Hepatocyte (in vitro differentiated cells): ENCODE results near the gene CCRL2. TPM values are rescaled to one million over a fixed set of nuclear protein-coding genes. Genes with fewer than 3 reads are reported as not detected.
"Not testable (repeated sequence)": the region's sequence is repeated elsewhere in the genome, so short reads cannot be mapped to it uniquely, and the experiment has no call there.

Experiments
- DNase-seq: peaks from one replicate; pipeline ENCODE4 v3.0.0-alpha.2; 2016; ENCODE audit warnings: low spot score
- H2AFZ ChIP-seq: fragments of 200-600 bp; sonication (generic); 2 replicates; pipeline ENCODE4 v1.6.0; 2016; ENCODE audit warnings: antibody characterized with exemption, mild to moderate bottlenecking
- H3K27ac ChIP-seq: fragments of 200-600 bp; sonication (generic); 2 replicates; pipeline ENCODE4 v1.5.1; 2016; ENCODE audit warnings: mild to moderate bottlenecking
- H3K27me3 ChIP-seq: fragments of 200-600 bp; sonication (generic); 2 replicates; pipeline ENCODE4 v1.6.1; 2016
- H3K36me3 ChIP-seq: fragments of 200-600 bp; sonication (generic); replicated peaks from 2 replicates; pipeline ENCODE4 v1.5.1; 2016; ENCODE audit warnings: low read depth; ENCODE audit not compliant: insufficient read depth
- H3K4me1 ChIP-seq: fragments of 200-600 bp; sonication (generic); 2 replicates; pipeline ENCODE4 v1.5.1; 2016; ENCODE audit warnings: mild to moderate bottlenecking, moderate library complexity; ENCODE audit not compliant: insufficient read depth
- H3K4me2 ChIP-seq: fragments of 200-600 bp; sonication (generic); 2 replicates; pipeline ENCODE4 v1.6.0; 2016
- H3K4me3 ChIP-seq: fragments of 200-600 bp; sonication (generic); 2 replicates; pipeline ENCODE4 v1.5.1; 2016; ENCODE audit warnings: mild to moderate bottlenecking
- H3K79me2 ChIP-seq: fragments of 200-600 bp; sonication (generic); 2 replicates; pipeline ENCODE4 v1.6.0; 2017; ENCODE audit warnings: mild to moderate bottlenecking
- H3K9me2 ChIP-seq: fragments of 200-600 bp; sonication (generic); replicated peaks from 2 replicates; pipeline ENCODE4 v1.6.0; 2017; ENCODE audit warnings: mild to moderate bottlenecking; ENCODE audit not compliant: insufficient read depth
- H3K9me3 ChIP-seq: fragments of 200-600 bp; sonication (generic); 2 replicates; pipeline ENCODE4 v1.5.1; 2016; ENCODE audit warnings: low read depth, mild to moderate bottlenecking
- H4K20me1 ChIP-seq: fragments of 200-600 bp; sonication (generic); 2 replicates; pipeline ENCODE4 v1.6.0; 2016; ENCODE audit warnings: mild to moderate bottlenecking; ENCODE audit not compliant: insufficient read depth, poor library complexity, severe bottlenecking
- CTCF ChIP-seq: fragments of 200-600 bp; sonication (generic); IDR thresholded peaks from 2 replicates; pipeline ENCODE4 v1.5.1; 2016; ENCODE audit warnings: antibody characterized with exemption, mild to moderate bottlenecking; ENCODE audit not compliant: poor library complexity
- EZH2 ChIP-seq: fragments of 200-600 bp; sonication (generic); IDR thresholded peaks from 2 replicates; pipeline ENCODE4 v1.6.1; 2016; ENCODE audit warnings: antibody characterized with exemption, mild to moderate bottlenecking, borderline replicate concordance
- EZH2phosphoT487 ChIP-seq: fragments of 200-600 bp; sonication (generic); IDR thresholded peaks from one replicate; pipeline ENCODE4 v1.6.1; 2018; ENCODE audit warnings: antibody characterized with exemption, mild to moderate bottlenecking, low read depth, moderate library complexity; ENCODE audit not compliant: unreplicated experiment, severe bottlenecking
- WGBS: methylation state at CpG from one replicate; pipeline ENCODE4 v1.1.6; 2016; ENCODE audit warnings: low lambda C conversion rate; ENCODE audit errors: missing lambda C conversion rate; 5-methylcytosine and 5-hydroxymethylcytosine counted together
- polyA plus RNA-seq: library from polyadenylated mRNA; unstranded; fragments of >200 nt; fragmentation: Nextera tagmentation; extraction: Ambion mirVana; gene quantifications from 2 replicates; pipeline ENCODE4 v1.2.1, GENCODE V29; 2016
- total RNA-seq: library from RNA; depleted of rRNA; stranded (reverse); fragments of >200 nt; gene quantifications from 2 replicates; pipeline ENCODE4 v1.2.3, GENCODE V29; 2014

The CCRL2 gene
- total and polyA plus RNA-seq, 2 experiments from 2014 or later: 1.5 to 4.0 TPM

DNA sequence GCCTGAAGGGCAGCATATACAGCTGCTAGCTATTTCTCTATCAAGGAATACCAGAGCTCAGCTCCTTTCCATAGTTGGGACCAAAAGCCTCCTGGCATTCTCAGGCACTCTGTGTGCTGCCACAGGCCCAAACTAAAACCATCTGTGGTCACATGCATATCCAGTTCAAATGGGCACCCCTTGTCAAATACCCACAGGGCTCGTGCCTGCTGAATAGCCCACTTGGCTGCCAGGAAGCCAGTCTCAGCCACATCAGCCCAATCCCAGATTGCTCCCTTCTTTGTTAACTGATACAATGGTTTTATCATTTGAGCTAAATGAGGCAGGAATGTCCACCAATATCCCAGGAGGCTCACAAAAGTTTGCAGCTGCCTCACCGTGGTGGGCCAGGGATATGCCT, 13.9 kb downstream of the CCRL2 start:
- H3K79me2 ChIP-seq: no peaks in the 10 kb centered on the region
- no peak for TF ChIP-seq EZH2phosphoT487
- TF ChIP-seq EZH2: no peak
- TF ChIP-seq CTCF: no peak
- H3K4me3 ChIP-seq: no peak overlapping the region
- H3K9me3 ChIP-seq: no peaks in the 10 kb centered on the region
- no peaks in the 10 kb centered on the region for H3K9me2 ChIP-seq
- no peaks in the 10 kb centered on the region for H3K4me1 ChIP-seq
- 78% methylated on average over 2 of the region's 2 CpGs for WGBS
- H3K36me3 ChIP-seq: no peaks in the 10 kb centered on the region
- H3K27me3 ChIP-seq: no peaks in the 10 kb centered on the region
- DNase-seq: no peak
- no peak overlapping the region for H3K27ac ChIP-seq
- no peak overlapping the region for H3K4me2 ChIP-seq
- no peak overlapping the region for H2AFZ ChIP-seq
- no peaks in the 10 kb centered on the region for H4K20me1 ChIP-seq

DNA sequence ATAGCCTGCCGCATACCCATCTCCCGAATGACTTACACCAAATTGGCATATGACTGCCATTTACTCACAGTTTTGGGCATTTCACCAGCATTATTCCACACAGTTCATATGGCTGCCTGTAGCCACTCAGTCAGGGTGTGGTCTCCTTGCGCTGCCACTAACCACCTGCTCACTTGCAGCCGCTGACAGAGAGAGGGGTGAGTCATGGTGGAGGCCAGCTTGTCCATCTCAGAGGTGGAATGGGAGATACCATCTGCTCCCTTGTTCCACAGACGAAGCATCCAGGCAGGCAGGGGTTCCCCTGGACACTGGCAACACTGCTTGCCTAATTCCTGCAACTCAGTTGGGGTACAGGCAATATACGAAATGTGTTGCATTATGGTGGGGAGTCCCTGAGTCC, 15.6 kb downstream of the CCRL2 start:
- no peaks in the 10 kb centered on the region for H3K27me3 ChIP-seq
- peak; percentile 51 for DNase-seq
- H3K4me2 ChIP-seq: no peak overlapping the region
- H3K36me3 ChIP-seq: no peaks in the 10 kb centered on the region
- no peak overlapping the region for H3K4me3 ChIP-seq
- no peaks in the 10 kb centered on the region for H3K4me1 ChIP-seq
- no peaks in the 10 kb centered on the region for H4K20me1 ChIP-seq
- no peaks in the 10 kb centered on the region for H3K9me3 ChIP-seq
- WGBS: 92% methylated on average over 6 of the region's 6 CpGs
- TF ChIP-seq CTCF: no peak
- TF ChIP-seq EZH2: no peak
- no peak for TF ChIP-seq EZH2phosphoT487
- H3K27ac ChIP-seq: no peak overlapping the region
- no peak overlapping the region for H2AFZ ChIP-seq
- H3K9me2 ChIP-seq: no peaks in the 10 kb centered on the region
- no peaks in the 10 kb centered on the region for H3K79me2 ChIP-seq

DNA sequence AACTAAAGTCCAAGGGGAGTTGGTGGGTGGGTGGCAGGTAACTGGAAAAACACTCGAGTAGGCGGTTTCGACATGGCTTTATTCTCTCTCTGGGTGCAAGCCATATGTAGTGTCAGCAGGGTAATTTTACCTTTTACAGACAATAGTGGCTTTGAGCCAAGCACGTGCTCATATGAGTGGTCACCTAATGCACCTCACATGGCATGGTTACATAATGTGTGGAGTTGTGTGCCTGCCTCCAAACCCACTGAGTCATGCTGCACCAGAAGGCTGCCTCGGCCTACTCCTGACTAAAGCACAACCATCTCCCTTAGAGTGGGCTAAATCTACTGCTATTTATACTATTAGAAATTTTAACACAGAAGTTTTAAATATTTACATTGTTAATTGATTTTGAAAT, 16.5 kb downstream of the CCRL2 start:
- Histone ChIP-seq H3K9me2 (no peaks in the 10 kb centered on the region), H3K27me3 (no peaks in the 10 kb centered on the region), H4K20me1 (no peaks in the 10 kb centered on the region), H3K9me3 (no peaks in the 10 kb centered on the region), H3K36me3 (no peaks in the 10 kb centered on the region), H3K4me3 (no peak overlapping the region), H3K79me2 (no peaks in the 10 kb centered on the region), H3K4me2 (no peak overlapping the region), H3K4me1 (peaks cover 5% of the 10 kb centered on the region), H2AFZ (no peak overlapping the region), H3K27ac (no peak overlapping the region)
- no peak for DNase-seq
- WGBS: 85% methylated on average over 5 of the region's 5 CpGs
- no peak for TF ChIP-seq CTCF

GRCh38 chr3:46426476-46426875, 19.4 kb downstream of the CCRL2 start:
- not testable (repeated sequence) for H3K27ac ChIP-seq, DNase-seq, H3K36me3 ChIP-seq, H3K79me2 ChIP-seq, H4K20me1 ChIP-seq, H3K4me3 ChIP-seq, H2AFZ ChIP-seq, H3K9me3 ChIP-seq, H3K9me2 ChIP-seq, H3K4me2 ChIP-seq, H3K27me3 ChIP-seq
- WGBS: 81% methylated on average over 4 of the region's 4 CpGs
- peaks cover 15% of the 10 kb centered on the region for H3K4me1 ChIP-seq
